SK-N-MC (cell line): ENCODE results near the gene KCTD1.

Experiments
- EZH2 ChIP-seq: fragments of 200-600 bp; sonication (generic); IDR thresholded peaks from one replicate; pipeline ENCODE4 v1.6.1; 2017; ENCODE audit warnings: antibody characterized with exemption
- FOXP2 ChIP-seq: optimal IDR thresholded peaks from 2 replicates; pipeline ENCODE3; 2011; ENCODE audit warnings: mild to moderate bottlenecking, moderate library complexity; ENCODE audit not compliant: insufficient read depth; ENCODE audit errors: extremely low read length, control extremely low read depth
- POLR2AphosphoS5 ChIP-seq: IDR thresholded peaks from 2 replicates; pipeline ENCODE4 v1.6.1; 2012; ENCODE audit warnings: mild to moderate bottlenecking, low read depth, low read length, borderline replicate concordance

GRCh38 chr18:26574958-26575864, 26.9 kb upstream of the KCTD1 start:
- 0 out of 2 replicates have a peak, but pooled peaks have one; percentile 35 for TF ChIP-seq POLR2AphosphoS5
- no peak for TF ChIP-seq EZH2
- no peak for TF ChIP-seq FOXP2
